Breast epithelium (tissue), 3 donors: ENCODE data around the gene MPP4.

Experiments
- CTCF ChIP-seq, 3 donors: fragments of 450-650 bp; IDR thresholded peaks; one replicate each; pipeline ENCODE4 v1.5.1; 2016 to 2017; ENCODE audit warnings: antibody characterized with exemption in 3 of 3, mild to moderate bottlenecking in 3 of 3, moderate library complexity in 3 of 3
- POLR2A ChIP-seq: fragments of 450-650 bp; IDR thresholded peaks from one replicate; pipeline ENCODE4 v1.6.1; 2016; ENCODE audit warnings: antibody characterized with exemption, mild to moderate bottlenecking, moderate library complexity

GRCh38 chr2:201631041-201631440 is 67.4 kb downstream of the MPP4 start:
- TF ChIP-seq POLR2A: no peak
- TF ChIP-seq CTCF (IDR thresholded peaks at IDR 0.05): no peak
